ENCODE measurements around the gene DELE1.
"Not testable (repeated sequence)": the region's sequence is repeated elsewhere in the genome, so short reads cannot be mapped to it uniquely, and the experiment has no call there.

DNA sequence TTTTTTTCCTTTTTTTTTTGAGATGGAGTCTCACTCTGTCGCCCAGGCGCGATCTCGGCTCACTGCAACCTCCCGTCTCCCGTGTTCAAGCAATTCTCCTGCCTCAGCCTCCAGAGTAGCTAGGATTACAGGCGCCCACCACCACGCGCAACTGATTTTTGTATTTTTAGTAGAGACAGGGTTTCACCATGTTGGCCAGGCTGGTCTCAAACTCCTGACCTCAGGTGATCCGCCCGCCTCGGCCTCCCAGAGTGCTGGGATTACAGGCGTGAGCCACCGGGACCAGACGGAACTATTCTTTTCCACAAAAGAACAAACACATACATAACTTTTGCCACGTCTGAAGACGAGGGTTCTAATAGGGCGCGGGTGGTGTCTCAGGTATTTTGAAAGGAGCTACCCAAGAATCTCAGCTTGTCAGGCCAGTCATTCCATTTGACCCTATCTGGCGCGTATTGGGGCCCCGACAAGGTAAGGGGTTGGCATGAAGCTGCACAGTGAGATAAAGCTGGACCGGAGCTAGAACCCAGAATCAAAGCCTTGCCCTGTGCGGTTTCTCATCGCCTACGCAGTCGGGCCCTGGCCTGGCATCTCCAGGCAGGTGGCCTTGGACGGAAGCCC, 734 bp upstream of the DELE1 start:
- TF ChIP-seq CTCF (conservative IDR thresholded peaks at IDR 0.05 in 1 of 2, IDR thresholded peaks at IDR 0.05 in 1 of 2; ENCODE audit: low read depth in 1 of 2, low read length in 2 of 2); EZH2 (IDR thresholded peaks at IDR 0.05; ENCODE audit: low read length, missing control alignments): not testable (repeated sequence)

Measured in fibroblast of lung (primary cell).